ENCODE results near the gene C6orf89. TPM values are rescaled to one million over a fixed set of nuclear protein-coding genes. Genes with fewer than 3 reads are reported as not detected.

Gene C6orf89
- polyA plus RNA-seq, 1 donor (not counting 4 experiments of a cell fraction or from before 2014, with no cell fraction given) = 29.0 TPM

DNA sequence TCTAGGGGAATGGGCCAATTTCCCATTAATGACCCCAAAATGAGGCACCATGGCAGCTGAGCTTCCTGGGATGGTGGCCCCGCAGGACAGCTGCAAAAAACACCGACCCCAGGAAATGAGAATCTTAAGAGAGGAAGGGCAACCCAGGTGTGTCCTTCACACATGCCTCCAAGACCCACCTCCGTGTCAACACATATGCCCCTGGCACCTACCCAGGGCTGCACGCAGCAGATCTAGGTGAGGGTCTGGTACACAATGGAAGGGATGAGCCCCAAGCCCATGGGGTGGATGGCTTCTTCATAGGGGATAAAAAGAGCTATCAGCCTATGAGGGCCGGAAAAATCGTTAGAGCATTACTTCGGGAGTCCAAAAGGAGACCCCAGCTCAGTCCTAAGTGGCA, 90.8 kb downstream of the C6orf89 start:
- dilution Hi-C loops (cut with MboI; ENCODE audit: extremely low pct_ligation_motif_present, low sequenced_read_pairs) = no loop called here
- H3K4me3 ChIP-seq (ENCODE audit: control insufficient read depth in 2 of 3, extremely low read depth in 1 of 3, insufficient read depth in 2 of 3, low read depth in 1 of 3, low read length in 3 of 3) = no peak overlapping the region
- no peak overlapping the region for H3K27ac ChIP-seq (ENCODE audit: control insufficient read depth, insufficient read depth, low read length)
- peaks cover 19% of the 10 kb centered on the region for H3K79me2 ChIP-seq (ENCODE audit: control insufficient read depth, insufficient read depth, low read length)
- H3K9ac ChIP-seq (ENCODE audit: control insufficient read depth, extremely low read depth, insufficient read depth, low read length) = no peak overlapping the region
- DNase-seq (ENCODE audit: low read depth, low spot score) = no peak
- H4K20me1 ChIP-seq (ENCODE audit: control insufficient read depth, extremely low read depth, insufficient read depth, low read length) = peaks cover 14% of the 10 kb centered on the region
- peaks cover under 1% of the 10 kb centered on the region for H3K4me1 ChIP-seq (ENCODE audit: control insufficient read depth, extremely low read depth, insufficient read depth, low read length)
- no peaks in the 10 kb centered on the region for H3K27me3 ChIP-seq (ENCODE audit: control insufficient read depth, extremely low read depth, insufficient read depth, low read length)
- FAIRE-seq = no peak
- no peak for TF ChIP-seq EZH2 (IDR thresholded peaks at IDR 0.05; ENCODE audit: low read length)
- TF ChIP-seq, protein P1, sequence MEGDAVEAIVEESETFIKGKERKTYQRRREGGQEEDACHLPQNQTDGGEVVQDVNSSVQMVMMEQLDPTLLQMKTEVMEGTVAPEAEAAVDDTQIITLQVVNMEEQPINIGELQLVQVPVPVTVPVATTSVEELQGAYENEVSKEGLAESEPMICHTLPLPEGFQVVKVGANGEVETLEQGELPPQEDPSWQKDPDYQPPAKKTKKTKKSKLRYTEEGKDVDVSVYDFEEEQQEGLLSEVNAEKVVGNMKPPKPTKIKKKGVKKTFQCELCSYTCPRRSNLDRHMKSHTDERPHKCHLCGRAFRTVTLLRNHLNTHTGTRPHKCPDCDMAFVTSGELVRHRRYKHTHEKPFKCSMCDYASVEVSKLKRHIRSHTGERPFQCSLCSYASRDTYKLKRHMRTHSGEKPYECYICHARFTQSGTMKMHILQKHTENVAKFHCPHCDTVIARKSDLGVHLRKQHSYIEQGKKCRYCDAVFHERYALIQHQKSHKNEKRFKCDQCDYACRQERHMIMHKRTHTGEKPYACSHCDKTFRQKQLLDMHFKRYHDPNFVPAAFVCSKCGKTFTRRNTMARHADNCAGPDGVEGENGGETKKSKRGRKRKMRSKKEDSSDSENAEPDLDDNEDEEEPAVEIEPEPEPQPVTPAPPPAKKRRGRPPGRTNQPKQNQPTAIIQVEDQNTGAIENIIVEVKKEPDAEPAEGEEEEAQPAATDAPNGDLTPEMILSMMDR (optimal IDR thresholded peaks at IDR 0.05 in 1 of 3, IDR thresholded peaks at IDR 0.05 in 1 of 3, conservative IDR thresholded peaks at IDR 0.05 in 1 of 3; ENCODE audit: extremely low read depth in 1 of 3, insufficient read depth in 2 of 3, low read length in 3 of 3) = no peak
- H2AFZ ChIP-seq (ENCODE audit: control insufficient read depth, low read length) = no peak overlapping the region
- no peak overlapping the region for H3K4me2 ChIP-seq (ENCODE audit: control insufficient read depth, extremely low read depth, insufficient read depth, low read depth, low read length)
- H3K36me3 ChIP-seq (ENCODE audit: control insufficient read depth in 2 of 2, extremely low read depth in 1 of 2, insufficient read depth in 2 of 2, low read length in 2 of 2) = peaks cover 42 to 48% of the 10 kb centered on the region in 2 experiments
- H3K9me1 ChIP-seq (ENCODE audit: control insufficient read depth, extremely low read depth, insufficient read depth, low read length) = no peaks in the 10 kb centered on the region
- no peaks in the 10 kb centered on the region for H3K9me3 ChIP-seq (ENCODE audit: control insufficient read depth, low read depth, low read length)

DNA sequence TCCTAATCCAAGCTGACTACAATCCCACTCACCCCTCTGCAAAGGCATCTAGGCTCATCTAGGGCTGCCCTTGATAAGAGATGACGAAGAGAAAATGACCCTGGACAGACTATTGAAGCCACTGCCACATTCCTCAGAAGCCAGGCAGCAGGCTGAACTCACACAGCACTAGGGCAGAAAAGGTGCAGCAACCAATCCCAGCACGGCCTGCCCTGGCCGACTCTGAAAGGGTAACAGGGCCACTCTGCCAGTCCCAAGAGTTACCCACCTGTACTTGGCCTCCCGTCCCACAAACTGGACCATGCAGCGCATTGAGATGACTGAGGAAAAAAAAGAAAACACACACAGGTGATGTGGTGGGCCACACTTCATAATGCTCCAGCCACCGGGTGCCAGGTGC, 91.2 kb downstream of the C6orf89 start:
- no peak for TF ChIP-seq EZH2 (IDR thresholded peaks at IDR 0.05; ENCODE audit: low read length)
- TF ChIP-seq, protein P1 (optimal IDR thresholded peaks at IDR 0.05 in 1 of 3, IDR thresholded peaks at IDR 0.05 in 1 of 3, conservative IDR thresholded peaks at IDR 0.05 in 1 of 3; ENCODE audit: extremely low read depth in 1 of 3, insufficient read depth in 2 of 3, low read length in 3 of 3) = no peak
- no peak overlapping the region for H3K27ac ChIP-seq (ENCODE audit: control insufficient read depth, insufficient read depth, low read length)
- H2AFZ ChIP-seq (ENCODE audit: control insufficient read depth, low read length) = no peak overlapping the region
- no peaks in the 10 kb centered on the region for H3K4me1 ChIP-seq (ENCODE audit: control insufficient read depth, extremely low read depth, insufficient read depth, low read length)
- H4K20me1 ChIP-seq (ENCODE audit: control insufficient read depth, extremely low read depth, insufficient read depth, low read length) = peaks cover 14% of the 10 kb centered on the region
- dilution Hi-C loops (cut with MboI; ENCODE audit: extremely low pct_ligation_motif_present, low sequenced_read_pairs) = no loop called here
- H3K79me2 ChIP-seq (ENCODE audit: control insufficient read depth, insufficient read depth, low read length) = peaks cover 23% of the 10 kb centered on the region
- no peaks in the 10 kb centered on the region for H3K9me3 ChIP-seq (ENCODE audit: control insufficient read depth, low read depth, low read length)
- H3K36me3 ChIP-seq (ENCODE audit: control insufficient read depth in 2 of 2, extremely low read depth in 1 of 2, insufficient read depth in 2 of 2, low read length in 2 of 2) = peaks cover 40 to 50% of the 10 kb centered on the region in 2 experiments
- no peaks in the 10 kb centered on the region for H3K9me1 ChIP-seq (ENCODE audit: control insufficient read depth, extremely low read depth, insufficient read depth, low read length)
- no peak overlapping the region for H3K4me3 ChIP-seq (ENCODE audit: control insufficient read depth in 2 of 3, extremely low read depth in 1 of 3, insufficient read depth in 2 of 3, low read depth in 1 of 3, low read length in 3 of 3)
- no peak for FAIRE-seq
- H3K27me3 ChIP-seq (ENCODE audit: control insufficient read depth, extremely low read depth, insufficient read depth, low read length) = no peaks in the 10 kb centered on the region
- no peak overlapping the region for H3K4me2 ChIP-seq (ENCODE audit: control insufficient read depth, extremely low read depth, insufficient read depth, low read depth, low read length)
- no peak overlapping the region for H3K9ac ChIP-seq (ENCODE audit: control insufficient read depth, extremely low read depth, insufficient read depth, low read length)
- DNase-seq (ENCODE audit: low read depth, low spot score) = no peak

All from keratinocyte (primary cell).